SW 1271 (cell line): ENCODE measurements around the gene GLDN.
"Not testable (repeated sequence)": the region's sequence is repeated elsewhere in the genome, so short reads cannot be mapped to it uniquely, and the experiment has no call there.

Experiments used
- DNase-seq, 2 experiments: peaks; one replicate each; lab custom pipeline; 2025; lab: John Stamatoyannopoulos, UW

The GLDN gene

DNA sequence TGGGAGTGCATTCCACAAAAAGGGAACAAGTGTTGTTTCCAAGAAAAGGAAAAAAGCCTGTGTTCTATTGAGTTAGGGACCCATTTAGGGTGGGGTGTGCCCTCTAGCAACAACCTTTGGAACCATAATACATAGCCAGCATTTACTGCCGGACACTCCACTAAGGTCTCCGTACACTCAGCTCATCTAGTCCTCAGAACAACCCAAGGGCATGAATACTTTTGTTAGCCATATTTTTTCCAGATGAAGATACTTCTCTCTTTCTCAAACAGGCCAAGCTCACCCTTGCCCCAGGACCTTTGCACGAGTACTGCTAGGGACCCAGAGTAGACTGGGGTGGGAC, 46.2 kb downstream of the GLDN start:
- no peak for DNase-seq

DNA sequence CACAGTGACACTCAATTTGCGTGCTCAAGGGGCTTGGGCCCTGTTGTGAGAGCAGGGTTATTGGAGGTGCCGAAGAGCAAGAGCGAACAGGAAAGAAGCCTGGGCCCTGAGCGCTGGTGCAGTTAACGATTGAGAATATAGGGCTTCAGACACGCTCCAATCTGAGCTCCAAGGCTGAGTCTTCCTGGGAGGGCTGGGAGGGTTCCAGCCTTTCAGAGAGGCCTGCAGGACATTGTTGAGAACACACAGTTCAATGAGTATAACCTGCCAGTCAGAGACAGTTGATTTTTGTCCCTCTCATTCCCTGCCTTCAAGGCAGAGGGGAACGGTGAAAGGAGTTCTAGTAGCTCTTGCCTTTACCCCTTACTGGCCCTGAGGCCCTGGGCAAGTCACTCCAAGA, 47.3 kb downstream of the GLDN start:
- DNase-seq: no peak

DNA sequence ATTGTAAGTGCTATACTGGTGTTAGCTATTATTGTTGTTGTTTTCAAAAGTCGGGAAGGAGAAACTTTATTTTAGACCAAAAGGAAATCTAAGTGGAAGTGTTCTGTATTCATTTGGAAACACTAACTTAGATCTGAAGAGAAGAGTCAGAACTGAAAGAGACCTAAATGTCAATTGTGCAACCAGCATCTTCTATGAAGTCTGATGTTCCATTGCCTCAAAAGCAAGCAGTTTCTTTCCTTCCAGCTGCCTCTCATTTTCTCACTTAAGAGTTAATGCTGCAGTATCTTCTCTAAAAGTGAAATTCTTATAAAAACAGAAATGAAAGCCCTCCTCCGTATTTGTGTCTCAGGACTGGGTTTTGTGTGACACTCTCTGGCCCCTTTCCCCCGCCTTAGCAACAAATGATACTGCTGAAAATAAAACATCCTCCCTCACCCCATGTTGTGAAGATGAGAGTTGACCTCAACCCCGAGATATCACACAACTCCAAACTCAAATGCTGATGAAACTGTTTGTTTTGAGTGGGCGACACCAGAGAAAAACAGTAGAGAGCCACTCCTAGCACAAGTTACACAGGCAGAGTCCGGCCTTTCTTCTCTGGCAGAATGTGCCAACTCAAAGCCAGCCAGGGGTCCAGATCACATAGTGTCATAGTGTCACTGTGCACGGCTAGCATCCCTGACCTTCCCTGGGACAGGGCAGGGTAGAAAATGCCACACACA, 48.9 kb downstream of the GLDN start:
- no peak for DNase-seq

DNA sequence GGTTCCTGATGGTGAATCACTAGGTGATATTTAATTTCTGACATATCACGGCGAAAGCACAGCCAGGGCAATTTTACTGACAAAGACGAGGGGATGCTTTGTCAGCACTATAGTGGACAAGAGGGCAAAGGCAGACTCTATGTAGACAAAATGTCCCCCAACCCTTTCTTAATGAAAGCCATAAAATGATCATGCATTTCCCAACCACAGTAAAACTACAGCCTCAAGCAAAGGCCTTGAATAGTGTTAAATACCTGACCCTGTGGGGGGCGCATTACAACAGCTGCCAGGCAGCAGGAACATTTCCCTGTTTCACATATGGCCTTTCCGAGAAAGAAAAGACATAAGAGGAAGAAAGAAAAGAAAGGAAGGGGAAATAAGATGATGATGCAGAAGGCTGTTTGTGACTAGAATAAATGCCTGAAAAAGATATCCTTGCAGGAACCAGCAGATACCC, 49.5 kb downstream of the GLDN start:
- no peak for DNase-seq

DNA sequence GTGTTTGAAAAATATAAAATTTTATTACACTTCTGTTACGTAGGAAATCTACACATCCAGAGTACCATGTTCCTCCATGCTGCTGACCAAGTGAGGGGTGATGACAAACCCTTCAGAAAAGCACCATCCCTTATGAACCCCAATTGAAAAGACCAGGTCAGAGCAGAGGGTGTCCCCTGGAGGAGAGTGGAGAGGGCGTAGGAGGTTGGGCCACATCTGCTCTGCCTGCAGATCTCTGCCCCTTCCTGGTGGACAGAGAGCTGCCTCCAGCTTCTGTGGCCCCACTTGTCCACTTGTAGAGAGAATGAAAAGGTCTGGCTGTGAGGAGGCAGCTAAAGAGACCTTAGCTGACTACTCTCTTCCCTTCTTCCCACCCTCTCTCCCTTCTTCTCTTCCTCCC, 55.5 kb downstream of the GLDN start:
- DNase-seq: no peak

DNA sequence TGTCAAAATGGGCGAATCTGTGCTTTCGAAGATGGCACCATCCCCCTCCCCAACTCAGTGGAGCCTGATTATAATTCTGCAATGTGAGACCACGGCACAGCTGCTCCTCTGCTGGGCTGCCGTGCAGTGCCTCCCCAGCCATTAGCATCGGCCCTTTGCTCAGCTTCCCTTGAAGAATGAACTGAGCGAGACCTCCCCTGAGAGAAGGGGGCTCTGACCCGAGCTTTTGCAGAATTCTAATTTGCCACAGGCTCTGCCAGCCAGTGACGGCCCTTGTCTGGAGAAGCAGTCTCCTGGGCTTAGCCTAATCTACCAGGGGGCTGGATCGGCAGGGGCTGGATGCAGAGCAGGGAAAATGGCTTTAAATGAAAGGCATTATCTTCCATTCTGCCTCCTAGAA, 57.2 kb downstream of the GLDN start:
- no peak for DNase-seq

DNA sequence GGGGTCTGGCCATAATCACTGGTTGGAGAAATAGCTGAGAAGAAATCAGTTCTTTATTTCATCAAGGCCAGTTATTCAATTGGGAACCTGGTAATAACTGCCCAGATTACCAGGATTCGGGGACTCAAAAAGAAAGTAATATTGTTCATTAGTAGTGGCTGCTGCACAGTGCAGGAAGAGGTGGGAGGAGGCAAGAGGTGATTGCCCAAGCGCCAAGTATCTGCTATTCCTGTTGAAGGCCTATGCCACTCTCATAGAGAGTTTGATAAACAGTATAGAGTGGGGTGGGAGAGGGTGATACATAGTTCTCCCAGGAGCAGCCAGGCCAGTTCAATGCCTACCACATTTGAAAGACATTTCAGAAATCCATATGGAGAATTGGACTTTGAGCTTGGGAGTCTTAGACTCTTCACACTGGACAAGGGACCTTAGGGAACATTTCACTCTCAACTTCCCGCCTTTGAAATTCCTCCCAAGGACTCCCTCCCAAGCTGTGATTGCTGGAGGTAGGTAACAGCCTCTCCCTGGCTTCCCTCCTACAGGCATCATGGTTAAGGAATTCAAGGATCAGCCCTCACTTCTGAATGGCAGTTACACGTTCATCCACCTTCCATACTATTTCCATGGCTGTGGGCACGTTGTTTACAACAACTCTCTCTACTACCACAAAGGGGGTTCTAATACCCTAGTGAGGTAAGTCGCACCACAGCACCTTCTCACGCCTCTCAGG, 59.8 kb downstream of the GLDN start:
- DNase-seq: no peak

DNA sequence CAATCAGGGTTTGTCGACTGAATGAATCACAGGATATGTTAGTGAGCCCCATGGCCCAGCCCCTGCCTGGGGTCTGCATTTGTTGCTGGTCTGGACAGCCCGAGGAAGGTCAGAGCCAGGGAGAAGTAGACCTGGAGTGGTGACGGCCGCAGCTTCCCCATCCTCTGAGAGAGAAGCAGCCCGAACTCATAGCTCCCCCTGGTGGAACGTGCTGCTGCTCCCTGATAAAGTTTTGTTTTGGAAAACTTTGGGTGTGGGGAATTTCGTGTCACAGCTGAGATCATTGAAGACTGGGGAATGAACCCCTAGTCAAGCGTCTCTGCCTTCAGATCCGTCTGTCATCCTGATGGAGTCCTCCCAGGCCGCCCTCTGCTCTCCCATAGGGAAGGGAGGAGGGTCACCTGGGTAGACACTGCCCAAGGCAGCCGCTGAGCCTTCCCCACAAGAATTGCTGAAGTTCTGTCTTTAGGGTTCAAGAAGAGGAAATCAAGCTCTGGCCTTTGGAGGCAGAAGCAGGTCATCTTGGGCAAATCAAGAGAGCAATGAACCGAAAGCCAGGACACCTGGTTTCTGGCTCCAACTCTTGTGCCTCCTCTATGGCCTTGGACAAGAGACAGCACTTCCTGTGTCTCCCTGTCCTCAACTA, 60.5 kb downstream of the GLDN start:
- DNase-seq: no peak

DNA sequence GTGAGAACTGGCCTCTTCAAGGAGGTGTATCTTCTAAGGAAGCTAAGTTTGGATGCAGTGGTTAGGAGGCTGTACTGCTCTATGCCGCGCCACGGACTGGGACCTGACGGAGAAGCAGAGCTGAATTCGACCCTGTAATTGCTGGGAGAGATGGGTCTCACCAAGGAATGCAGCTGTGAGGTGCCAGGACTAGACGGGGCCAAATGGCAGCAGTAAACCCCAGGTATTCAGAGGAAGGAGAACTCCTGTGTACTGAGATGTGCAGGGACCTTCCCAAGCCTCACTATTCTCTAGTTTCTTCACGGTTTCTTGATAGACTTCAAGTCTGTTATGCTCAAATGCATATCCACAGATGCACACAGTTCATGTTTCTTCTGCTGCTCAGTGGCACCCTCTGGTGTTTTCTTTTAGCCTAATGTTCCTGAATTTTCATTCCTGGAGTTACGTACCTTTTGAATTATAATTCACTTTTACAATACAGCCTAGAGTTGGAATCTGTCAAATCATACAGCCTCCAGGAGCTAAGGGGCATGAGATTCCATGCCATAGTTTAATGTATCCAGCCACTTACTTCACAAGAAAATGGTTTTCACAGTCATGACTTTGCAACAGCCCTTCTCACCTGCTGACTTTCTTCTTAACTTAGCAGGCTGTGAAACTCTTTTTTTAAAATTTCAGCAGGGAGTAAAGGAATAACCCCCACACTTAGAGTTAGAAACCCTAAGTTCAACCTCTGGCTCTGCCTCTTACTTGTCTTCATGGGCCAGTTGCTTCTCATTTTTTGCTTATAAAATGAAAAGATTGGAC, 61.8 kb downstream of the GLDN start:
- DNase-seq: peak in 1 of 2 experiments; percentile 19

DNA sequence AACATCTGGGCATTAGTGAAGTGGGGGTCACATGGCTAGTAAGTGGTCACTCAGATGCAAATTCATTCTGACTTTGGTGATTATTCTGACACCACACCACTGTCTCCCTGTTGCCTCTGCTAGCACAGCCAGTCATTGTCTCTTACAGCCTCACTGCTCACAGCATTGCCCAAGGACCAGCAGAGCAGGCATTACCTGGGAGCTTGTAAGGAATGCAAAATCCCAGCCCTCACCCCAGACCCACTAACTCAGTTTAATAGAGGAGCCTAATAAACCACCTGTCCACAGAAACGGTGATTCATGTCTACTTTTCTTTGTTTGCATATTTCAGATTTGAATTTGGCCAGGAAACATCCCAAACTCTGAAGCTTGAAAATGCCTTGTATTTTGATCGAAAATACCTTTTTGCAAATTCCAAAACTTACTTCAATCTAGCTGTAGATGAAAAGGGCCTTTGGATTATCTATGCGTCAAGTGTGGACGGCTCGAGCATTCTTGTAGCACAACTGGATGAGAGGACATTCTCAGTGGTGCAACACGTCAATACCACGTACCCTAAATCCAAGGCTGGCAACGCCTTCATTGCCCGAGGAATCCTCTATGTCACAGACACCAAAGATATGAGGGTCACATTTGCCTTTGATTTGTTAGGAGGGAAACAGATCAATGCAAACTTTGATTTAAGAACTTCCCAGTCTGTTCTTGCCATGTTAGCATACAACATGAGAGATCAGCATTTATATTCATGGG, 62.7 kb downstream of the GLDN start:
- no peak for DNase-seq

DNA sequence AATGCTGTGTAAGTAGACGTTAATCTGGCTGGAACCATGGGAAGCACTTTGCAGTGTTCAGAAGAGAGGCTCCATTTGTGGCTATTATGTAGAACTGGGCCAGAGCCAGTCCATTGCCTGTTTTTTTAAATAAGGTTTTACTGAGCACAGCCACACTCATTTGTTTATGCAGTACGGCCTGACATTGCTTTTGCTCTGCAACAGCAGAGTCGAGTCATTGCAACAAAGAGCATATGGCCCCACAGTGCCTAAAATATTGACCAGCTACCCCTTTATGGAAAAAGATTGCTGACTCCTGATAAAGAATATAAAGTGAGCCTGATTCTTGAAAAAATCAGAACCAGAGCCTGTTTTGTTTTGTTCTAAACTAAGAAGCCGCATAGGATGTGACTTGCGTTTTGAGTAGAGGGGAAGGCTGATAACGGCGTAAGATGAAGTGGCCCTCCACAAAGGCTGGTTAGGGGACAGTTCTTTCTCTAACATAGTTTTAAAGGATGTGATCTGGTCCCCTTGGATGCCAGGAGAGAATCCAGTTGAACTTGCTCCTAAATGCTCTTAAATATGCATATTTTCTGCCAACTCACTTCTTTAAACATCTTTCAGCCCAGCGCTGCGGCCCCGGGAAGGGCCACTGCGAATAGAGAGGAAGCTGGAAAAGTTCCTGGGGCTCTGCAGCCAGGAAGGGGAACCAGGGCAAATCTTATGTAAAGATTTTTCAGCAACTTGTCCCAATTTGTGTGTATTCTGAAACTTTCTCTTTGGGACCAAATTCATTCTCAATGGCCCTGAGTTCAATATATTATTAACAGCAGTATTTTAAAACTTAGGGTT, 64.5 kb downstream of the GLDN start:
- DNase-seq: no peak

DNA sequence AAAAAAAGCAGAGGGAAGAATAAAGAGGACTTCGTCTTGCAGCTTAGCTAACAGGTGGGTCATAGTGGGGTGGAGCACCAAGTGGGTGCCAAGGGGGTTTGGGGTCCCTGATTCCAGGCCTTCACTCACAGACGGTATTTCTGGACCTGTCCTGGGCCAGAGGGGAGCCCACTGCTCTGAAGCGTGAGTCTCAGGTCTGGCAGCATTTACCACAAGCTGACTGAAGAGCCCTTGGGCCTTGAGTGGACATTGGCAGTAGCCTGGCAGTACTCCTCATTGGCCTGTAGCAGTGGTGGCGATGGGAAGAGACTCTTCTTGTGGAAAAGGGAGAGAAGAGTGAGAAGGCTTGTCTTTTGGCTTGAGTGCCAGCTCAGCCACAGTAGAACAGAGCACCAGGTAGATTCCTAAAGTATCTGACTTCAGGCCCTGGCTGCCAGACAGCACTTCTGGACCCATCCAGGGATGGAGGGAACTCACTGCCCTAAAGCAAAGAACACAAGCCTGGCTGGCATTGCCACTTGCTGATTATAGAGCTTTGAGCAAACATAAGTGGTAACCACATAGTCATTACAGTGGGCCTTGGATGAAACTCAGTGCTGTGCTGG, 72.9 kb downstream of the GLDN start:
- DNase-seq: no peak

DNA sequence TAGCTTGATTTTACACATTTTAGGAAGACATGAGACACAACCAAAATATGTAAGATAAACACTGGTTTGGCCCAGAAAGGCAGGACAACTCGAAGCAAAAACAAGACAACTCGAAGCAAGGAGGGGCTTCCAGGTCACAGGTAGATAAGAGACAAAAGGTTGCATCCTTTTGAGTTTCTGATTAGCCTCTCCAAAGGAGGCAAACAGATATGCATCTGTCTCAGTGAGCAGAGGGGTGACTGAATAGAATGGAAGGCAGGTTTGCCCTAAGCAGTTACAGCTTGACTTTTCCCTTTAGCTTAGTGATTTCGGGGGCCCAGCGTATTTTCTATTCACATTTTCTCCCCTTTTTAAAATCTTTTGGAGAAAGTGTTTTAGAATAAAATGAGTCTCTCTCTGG, 74.7 kb downstream of the GLDN start:
- DNase-seq: no peak

DNA sequence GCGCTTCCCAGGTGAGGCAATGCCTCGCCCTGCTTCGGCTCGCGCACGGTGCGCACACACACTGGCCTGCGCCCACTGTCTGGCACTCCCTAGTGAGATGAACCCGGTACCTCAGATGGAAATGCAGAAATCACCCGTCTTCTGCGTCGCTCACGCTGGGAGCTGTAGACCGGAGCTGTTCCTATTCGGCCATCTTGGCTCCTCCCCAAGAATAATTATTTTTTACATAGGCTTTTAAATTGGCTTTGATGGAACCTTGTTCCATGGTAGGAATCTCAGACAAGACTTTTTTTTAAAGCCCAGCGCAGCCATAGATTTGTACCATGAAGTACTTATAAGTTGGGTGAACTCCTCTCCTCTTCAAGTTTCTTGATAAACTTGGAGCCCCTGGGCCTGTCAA, 81.6 kb downstream of the GLDN start:
- not testable (repeated sequence) for DNase-seq

DNA sequence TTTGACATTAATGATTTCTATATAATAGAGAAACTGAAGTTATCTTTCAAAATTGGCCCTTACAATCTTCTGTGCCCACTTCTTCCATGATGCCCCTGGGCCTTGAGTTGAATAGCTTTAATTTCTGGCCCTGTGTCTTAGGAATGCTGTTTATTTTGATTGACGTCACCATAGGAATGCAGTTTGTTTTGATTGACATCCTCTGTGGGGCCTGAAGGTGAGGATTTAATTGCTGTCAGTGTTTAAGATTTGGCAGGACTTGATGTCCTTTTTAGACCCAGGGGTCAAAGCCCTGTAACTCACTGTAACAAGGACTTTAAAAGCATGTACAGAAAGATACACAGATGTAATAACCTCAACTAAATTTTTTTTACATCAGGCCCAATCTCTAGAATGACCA, 83.3 kb downstream of the GLDN start:
- no peak for DNase-seq

DNA sequence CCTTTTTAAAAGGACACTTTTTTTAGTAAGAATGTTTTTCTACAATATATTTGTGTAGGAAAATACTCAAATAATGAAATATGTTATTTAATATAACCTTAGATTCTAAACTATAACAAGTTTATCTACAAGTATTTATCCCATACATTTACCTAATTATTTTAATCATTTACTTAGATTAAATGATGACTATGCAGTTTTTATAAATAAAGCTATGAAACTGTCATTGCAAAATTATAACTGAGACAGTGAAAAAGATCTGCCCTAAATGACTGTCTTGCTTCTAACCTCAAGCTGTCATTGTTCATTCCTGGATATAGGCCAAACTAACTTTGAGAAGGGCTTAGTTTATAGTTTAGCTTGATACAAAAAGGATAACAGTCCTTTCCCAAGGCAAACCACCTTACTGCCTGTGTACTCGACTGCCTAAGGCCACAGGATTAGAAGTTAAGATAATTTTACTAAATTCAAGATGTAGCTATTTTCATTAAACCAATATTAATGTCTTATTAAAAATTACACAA, 84.1 kb downstream of the GLDN start:
- DNase-seq: no peak

DNA sequence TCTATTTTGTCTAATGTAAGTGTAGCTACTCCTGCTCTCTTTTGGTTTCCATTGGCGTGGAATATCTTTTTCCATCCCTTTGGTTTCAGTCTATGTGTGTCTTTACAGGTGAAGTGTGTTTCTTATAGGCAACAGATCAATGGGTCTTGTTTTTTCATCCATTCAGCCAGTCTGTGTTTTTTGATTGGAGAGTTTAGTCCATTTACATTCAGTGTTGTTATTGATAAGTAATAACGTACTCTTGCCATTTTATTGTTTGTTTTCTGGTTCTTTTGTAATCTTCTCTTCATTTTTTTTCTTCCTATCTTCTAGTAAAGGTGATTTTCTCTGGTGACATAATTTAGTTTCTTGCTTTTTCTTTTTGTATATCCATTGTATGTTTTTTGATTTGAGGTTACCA, 97.1 kb downstream of the GLDN start:
- no peak for DNase-seq

DNA sequence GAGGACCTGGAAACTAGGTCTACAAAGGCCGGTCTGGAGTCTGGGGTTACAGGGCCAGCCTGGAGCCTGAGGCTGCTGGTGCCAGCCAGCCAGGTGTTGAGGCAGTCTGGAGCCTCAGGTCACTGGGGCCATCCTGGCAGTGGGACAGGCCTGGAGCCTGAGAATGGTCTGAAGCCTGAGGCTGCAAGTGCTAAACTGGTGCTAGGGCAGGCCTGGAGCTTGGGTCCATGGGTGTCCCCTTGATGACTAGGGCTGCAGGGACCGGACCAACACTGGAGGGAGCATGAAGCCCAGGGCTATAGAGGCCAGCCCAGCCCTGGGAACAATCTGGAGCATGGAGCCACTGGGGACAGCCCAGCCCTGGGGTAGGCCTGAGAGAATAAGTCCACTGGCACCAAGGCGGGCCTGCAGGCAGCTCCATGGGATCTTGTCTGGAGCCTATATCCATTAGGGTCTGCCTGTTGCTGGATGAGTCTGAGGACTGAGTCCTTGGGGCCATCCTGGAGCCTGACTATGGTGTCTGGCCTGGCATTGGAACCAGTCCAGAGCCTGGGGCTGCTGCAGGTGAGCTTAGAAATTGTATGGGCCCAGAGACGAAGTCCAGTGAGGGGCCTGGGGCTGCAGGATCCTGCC, 101.9 kb downstream of the GLDN start:
- no peak for DNase-seq

DNA sequence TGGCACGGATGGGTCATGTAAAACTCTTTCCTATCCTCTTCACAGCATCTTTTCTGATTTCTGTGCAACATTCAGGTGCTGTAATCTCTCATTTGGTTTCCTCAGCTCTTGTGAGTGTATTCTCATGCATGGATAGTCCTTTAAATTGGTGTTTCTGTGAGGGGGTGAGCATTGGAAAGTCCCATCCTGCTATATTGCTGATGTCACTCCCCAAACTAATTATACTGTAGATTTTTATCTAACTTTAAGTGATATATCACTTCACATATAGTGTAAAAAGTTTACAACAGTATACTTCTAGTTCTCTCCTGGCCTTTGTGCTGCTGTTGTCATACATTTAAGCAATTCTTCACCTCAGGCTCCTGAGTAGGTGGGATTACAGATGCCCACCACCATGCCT, 102.7 kb downstream of the GLDN start:
- DNase-seq: no peak

DNA sequence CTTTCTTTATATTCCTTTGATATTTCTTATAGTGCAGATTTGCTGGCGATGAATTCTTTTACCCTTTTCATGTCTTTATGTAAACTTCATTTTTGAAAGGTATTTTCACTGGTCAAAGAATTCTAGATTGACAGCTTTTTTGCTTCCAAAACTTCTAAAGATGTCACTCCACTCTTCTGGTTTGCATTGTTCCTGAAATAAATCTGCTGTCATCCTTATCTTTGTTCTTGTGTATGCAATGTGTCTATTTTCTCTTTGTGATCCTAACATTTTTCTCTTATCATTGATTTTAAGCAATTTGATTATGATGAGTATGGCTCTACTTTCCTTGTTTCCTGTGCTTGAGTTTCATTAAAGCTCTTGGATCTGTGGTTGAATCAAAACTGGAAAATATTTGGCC, 103.4 kb downstream of the GLDN start:
- no peak for DNase-seq
